Kidney capillary endothelial cell (primary cell): ENCODE data around the gene CHD3.
A peak's percentile ranks its signal among the peaks of the same experiment; 100 is the strongest.

Experiments used
- DNase-seq: peaks from one replicate; pipeline ENCODE4 v3.0.0-alpha.2; 2018; ENCODE audit warnings: low spot score

The CHD3 gene

GRCh38 chr17:7894226-7894625 is 5.6 kb downstream of the CHD3 start:
- no peak for DNase-seq

GRCh38 chr17:7894866-7895265 is 6.3 kb downstream of the CHD3 start:
- DNase-seq = no peak

GRCh38 chr17:7897090-7897489 is 8.5 kb downstream of the CHD3 start:
- no peak for DNase-seq

- DNase-seq = peak; percentile 24
These were observed 9.2 kb downstream of the CHD3 start for GRCh38 chr17:7897773-7898172.

- no peak for DNase-seq
These were observed 14.8 kb downstream of the CHD3 start for GRCh38 chr17:7903154-7904103.

GRCh38 chr17:7909089-7909488 is 20.5 kb downstream of the CHD3 start:
- no peak for DNase-seq

- DNase-seq = no peak
These were observed 21.7 kb downstream of the CHD3 start for GRCh38 chr17:7910281-7910680.

GRCh38 chr17:7910711-7911110 is 22.1 kb downstream of the CHD3 start:
- no peak for DNase-seq

- no peak for DNase-seq
These were observed 22.5 kb downstream of the CHD3 start for GRCh38 chr17:7911116-7911515.

GRCh38 chr17:7912927-7913524 is 24.4 kb downstream of the CHD3 start:
- peak; percentile 57 for DNase-seq

GRCh38 chr17:7915179-7915610 is 26.6 kb downstream of the CHD3 start:
- no peak for DNase-seq

GRCh38 chr17:7915611-7916384 is 27.2 kb downstream of the CHD3 start, which contains the start of gene RNF227:
Gene RNF227, minus strand, starts transcription at chr17:7916289. Its CDS starts 94 bp downstream, at chr17:7916195.
- DNase-seq = peak; percentile 64

- no peak for DNase-seq
These were observed 27.7 kb downstream of the CHD3 start for GRCh38 chr17:7916385-7916682.

GRCh38 chr17:7916808-7917207 is 28.2 kb downstream of the CHD3 start:
- no peak for DNase-seq

GRCh38 chr17:7922269-7922844 is 33.8 kb downstream of the CHD3 start:
- no peak for DNase-seq

- peak; percentile 55 for DNase-seq
These were observed 34.4 kb downstream of the CHD3 start for GRCh38 chr17:7922845-7923628.

- DNase-seq = no peak
These were observed 39.0 kb downstream of the CHD3 start for GRCh38 chr17:7927596-7927995.

- peak; percentile 36 for DNase-seq
These were observed 40.8 kb downstream of the CHD3 start, which contains the start of gene KCNAB3 for GRCh38 chr17:7929158-7930023. Gene KCNAB3, minus strand, starts transcription at chr17:7929856. Its CDS starts 421 bp downstream, at chr17:7929435.

GRCh38 chr17:7930841-7931631 is 42.4 kb downstream of the CHD3 start:
- no peak for DNase-seq
